Measurements from ENCODE around the gene MME. TPM values are rescaled to one million over a fixed set of nuclear protein-coding genes. Genes with fewer than 3 reads are reported as not detected.

The MME gene
- total RNA-seq, 1 donor from 2014 or later = 31.7 TPM

DNA sequence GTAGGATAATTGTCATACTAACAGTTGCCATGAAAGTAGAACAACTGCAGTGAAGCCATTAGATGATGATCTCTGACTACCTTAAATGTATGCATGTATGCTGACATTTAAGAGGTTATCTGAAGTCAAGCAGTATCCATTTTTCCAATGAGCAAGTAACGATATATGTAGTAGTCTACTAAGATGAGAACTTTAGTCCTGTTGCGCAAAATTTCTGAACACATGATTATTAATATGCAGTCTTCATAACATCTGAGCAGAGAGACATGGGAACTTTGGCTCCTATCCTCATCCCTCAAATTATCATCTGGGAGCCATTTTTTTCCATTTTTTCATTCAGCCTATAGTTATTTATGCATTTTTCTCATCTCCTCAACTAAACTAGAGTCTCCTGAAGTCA, 79.2 kb downstream of the MME start:
- Mint-ChIP-seq H3K27ac (no peak overlapping the region), H3K27me3 (ENCODE audit: low read depth) (no peaks in the 10 kb centered on the region), H3K9me3 (no peaks in the 10 kb centered on the region), H3K36me3 (no peaks in the 10 kb centered on the region), H3K4me1 (peaks cover 4% of the 10 kb centered on the region), H3K4me3 (no peak overlapping the region)
- TF ChIP-seq, protein P1, sequence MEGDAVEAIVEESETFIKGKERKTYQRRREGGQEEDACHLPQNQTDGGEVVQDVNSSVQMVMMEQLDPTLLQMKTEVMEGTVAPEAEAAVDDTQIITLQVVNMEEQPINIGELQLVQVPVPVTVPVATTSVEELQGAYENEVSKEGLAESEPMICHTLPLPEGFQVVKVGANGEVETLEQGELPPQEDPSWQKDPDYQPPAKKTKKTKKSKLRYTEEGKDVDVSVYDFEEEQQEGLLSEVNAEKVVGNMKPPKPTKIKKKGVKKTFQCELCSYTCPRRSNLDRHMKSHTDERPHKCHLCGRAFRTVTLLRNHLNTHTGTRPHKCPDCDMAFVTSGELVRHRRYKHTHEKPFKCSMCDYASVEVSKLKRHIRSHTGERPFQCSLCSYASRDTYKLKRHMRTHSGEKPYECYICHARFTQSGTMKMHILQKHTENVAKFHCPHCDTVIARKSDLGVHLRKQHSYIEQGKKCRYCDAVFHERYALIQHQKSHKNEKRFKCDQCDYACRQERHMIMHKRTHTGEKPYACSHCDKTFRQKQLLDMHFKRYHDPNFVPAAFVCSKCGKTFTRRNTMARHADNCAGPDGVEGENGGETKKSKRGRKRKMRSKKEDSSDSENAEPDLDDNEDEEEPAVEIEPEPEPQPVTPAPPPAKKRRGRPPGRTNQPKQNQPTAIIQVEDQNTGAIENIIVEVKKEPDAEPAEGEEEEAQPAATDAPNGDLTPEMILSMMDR (IDR thresholded peaks at IDR 0.05; ENCODE audit: unreplicated experiment) = no peak
- DNase-seq (ENCODE audit: low spot score in 2 of 2, unreplicated experiment in 2 of 2) = no peak

DNA sequence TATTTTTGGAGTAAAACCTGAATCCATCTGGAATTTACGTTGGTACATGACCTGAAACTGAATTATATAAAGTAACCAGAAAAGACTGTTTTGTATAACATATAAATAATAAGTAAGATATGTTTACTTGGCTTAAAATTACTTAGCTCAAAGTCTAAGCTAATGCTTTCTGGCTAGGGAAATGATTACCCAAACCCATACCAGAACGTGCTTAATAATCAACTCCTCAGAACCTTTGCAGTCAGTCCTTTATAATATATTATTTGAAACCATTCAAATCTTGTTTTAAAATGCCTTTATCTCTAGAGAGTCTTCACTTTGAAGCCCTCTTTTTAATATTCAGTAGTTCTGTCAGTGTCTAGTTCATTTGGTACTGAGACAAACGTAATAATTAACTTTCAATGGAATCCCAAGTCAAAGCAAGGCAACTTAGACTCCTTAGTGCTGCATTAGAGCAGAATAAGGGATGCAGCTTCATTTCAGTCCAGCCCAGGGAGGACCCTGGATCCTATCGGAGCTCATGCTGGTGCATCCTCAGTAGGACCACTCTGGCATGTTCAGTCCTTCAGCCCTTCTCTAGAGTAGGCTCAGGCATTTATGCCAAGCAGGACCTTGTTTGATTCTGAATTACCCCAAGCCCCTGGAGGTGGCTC, 81.6 kb downstream of the MME start:
- H3K27ac Mint-ChIP-seq = no peak overlapping the region
- no peaks in the 10 kb centered on the region for H3K27me3 Mint-ChIP-seq (ENCODE audit: low read depth)
- H3K9me3 Mint-ChIP-seq = no peaks in the 10 kb centered on the region
- H3K4me3 Mint-ChIP-seq = no peak overlapping the region
- H3K36me3 Mint-ChIP-seq = no peaks in the 10 kb centered on the region
- TF ChIP-seq, protein P1 (IDR thresholded peaks at IDR 0.05; ENCODE audit: unreplicated experiment) = no peak
- DNase-seq (ENCODE audit: low spot score in 2 of 2, unreplicated experiment in 2 of 2) = no peak
- H3K4me1 Mint-ChIP-seq = peaks cover 21% of the 10 kb centered on the region

DNA sequence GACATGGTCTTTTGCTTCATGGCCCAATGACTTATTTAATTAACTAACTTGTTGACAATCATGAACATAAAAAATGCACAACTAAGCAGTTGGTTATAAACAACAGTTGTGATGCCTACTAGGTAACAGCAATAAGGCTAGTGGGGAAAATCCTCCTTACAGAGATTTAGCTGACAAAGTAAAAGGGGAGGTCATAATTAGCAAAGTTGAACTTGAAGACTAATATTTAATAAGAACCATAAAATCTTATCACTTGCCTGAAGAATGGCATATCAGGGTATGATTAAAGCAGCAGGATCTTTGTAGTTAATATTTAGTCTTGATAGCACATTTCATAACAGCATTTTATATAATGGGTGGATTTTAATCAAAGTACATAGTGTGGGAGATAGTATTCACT, 84.2 kb downstream of the MME start:
- no peaks in the 10 kb centered on the region for H3K27me3 Mint-ChIP-seq (ENCODE audit: low read depth)
- peaks cover 1% of the 10 kb centered on the region for H3K9me3 Mint-ChIP-seq

DNA sequence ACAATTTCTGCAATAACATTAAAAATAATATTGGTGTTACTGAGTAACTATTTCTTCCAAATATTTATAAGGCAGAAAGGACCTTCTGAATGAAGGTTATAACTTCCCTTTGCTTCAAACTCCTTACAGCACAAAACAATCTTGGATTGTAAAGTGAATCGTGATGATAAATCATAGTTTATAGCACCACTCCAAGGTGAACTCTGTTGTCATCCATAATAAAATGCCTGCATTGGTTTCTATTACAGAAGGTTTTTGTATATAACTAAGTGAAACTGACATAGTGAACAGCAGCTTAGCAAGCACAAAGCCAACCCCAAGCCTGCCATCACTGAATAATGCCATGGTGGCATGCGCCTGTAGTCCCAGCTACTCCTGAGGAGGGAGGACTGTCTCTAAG, 86.3 kb downstream of the MME start:
- Mint-ChIP-seq H3K4me3 (no peak overlapping the region), H3K27ac (no peak overlapping the region), H3K4me1 (peaks cover 20% of the 10 kb centered on the region), H3K36me3 (peaks cover 24% of the 10 kb centered on the region), H3K27me3 (ENCODE audit: low read depth) (no peaks in the 10 kb centered on the region), H3K9me3 (peaks cover 9% of the 10 kb centered on the region)
- TF ChIP-seq, protein P1 (IDR thresholded peaks at IDR 0.05; ENCODE audit: unreplicated experiment) = no peak
- DNase-seq (ENCODE audit: low spot score in 2 of 2, unreplicated experiment in 2 of 2) = no peak

More for the DNA sequence above, 84.2 kb downstream of the MME start:
- no peak for DNase-seq (ENCODE audit: low spot score in 2 of 2, unreplicated experiment in 2 of 2)
- H3K36me3 Mint-ChIP-seq = peaks cover 10% of the 10 kb centered on the region
- H3K4me3 Mint-ChIP-seq = no peak overlapping the region
- H3K27ac Mint-ChIP-seq = peak overlapping the region; percentile 64
- H3K4me1 Mint-ChIP-seq = peaks cover 20% of the 10 kb centered on the region
- TF ChIP-seq, protein P1 (IDR thresholded peaks at IDR 0.05; ENCODE audit: unreplicated experiment) = no peak

DNA sequence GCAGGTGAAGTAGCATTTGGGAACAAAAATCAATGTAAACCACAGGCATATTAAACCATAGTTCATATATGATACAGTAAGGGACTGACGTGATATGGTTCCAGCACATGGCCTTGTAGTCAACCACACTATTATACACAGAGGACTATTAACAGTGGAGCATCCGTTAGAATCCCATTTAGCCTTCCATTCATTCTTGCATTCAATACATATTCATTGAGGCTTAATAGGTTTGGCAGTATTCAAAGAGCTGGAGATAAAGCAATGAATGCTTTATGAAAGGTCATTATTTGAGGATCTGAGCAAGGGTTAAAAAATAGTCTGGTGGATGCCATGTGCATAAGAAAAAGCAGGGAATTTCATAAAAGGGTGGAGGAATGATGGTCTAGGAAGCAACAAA, 89.1 kb downstream of the MME start:
- DNase-seq (ENCODE audit: low spot score in 2 of 2, unreplicated experiment in 2 of 2) = no peak
- TF ChIP-seq, protein P1 (IDR thresholded peaks at IDR 0.05; ENCODE audit: unreplicated experiment) = no peak
- Mint-ChIP-seq H3K9me3 (peaks cover 9% of the 10 kb centered on the region), H3K36me3 (peaks cover 27% of the 10 kb centered on the region), H3K4me3 (no peak overlapping the region), H3K27ac (no peak overlapping the region), H3K4me1 (peaks cover 19% of the 10 kb centered on the region), H3K27me3 (ENCODE audit: low read depth) (no peaks in the 10 kb centered on the region)
